ENCODE measurements around the gene KRT4.

KRT4 gene

GRCh38 chr12:52792185-52793029 lies 21.5 kb downstream of the KRT4 start:
- no peak for DNase-seq (ENCODE audit: low spot score)

- DNase-seq (ENCODE audit: low spot score) = no peak
Observed at GRCh38 chr12:52791271-52792184, 22.4 kb downstream of the KRT4 start.

GRCh38 chr12:52790427-52791270 lies 23.3 kb downstream of the KRT4 start:
- no peak for DNase-seq (ENCODE audit: low spot score)

GRCh38 chr12:52789637-52790426 lies 24.1 kb downstream of the KRT4 start:
- DNase-seq (ENCODE audit: low spot score) = no peak

GRCh38 chr12:52788876-52789636 lies 24.9 kb downstream of the KRT4 start:
- DNase-seq (ENCODE audit: low spot score) = no peak

GRCh38 chr12:52788192-52788875 lies 25.6 kb downstream of the KRT4 start:
- DNase-seq (ENCODE audit: low spot score) = no peak

- no peak for DNase-seq (ENCODE audit: low spot score)
Observed at GRCh38 chr12:52787324-52788191, 26.4 kb downstream of the KRT4 start.

GRCh38 chr12:52784909-52785308 lies 29.0 kb downstream of the KRT4 start:
- DNase-seq (ENCODE audit: low spot score) = no peak

GRCh38 chr12:52783563-52784316 lies 30.2 kb downstream of the KRT4 start:
- DNase-seq (ENCODE audit: low spot score) = no peak

GRCh38 chr12:52782502-52782901 lies 31.4 kb downstream of the KRT4 start:
- no peak for DNase-seq (ENCODE audit: low spot score)

- DNase-seq (ENCODE audit: low spot score) = no peak
Observed at GRCh38 chr12:52781399-52782082, 32.4 kb downstream of the KRT4 start.

- DNase-seq (ENCODE audit: low spot score) = no peak
Observed at GRCh38 chr12:52779914-52780313, 34.0 kb downstream of the KRT4 start.

GRCh38 chr12:52778833-52779232 lies 35.1 kb downstream of the KRT4 start:
- no peak for DNase-seq (ENCODE audit: low spot score)

- no peak for DNase-seq (ENCODE audit: low spot score)
Observed at GRCh38 chr12:52777566-52777965, 36.4 kb downstream of the KRT4 start.

GRCh38 chr12:52776913-52777395 lies 37.0 kb downstream of the KRT4 start, which contains the start of gene KRT76:
KRT76 (minus strand) TSS chr12:52777345; CDS start chr12:52777291, 54 bp downstream.
- DNase-seq (ENCODE audit: low spot score) = no peak

- no peak for DNase-seq (ENCODE audit: low spot score)
Observed at GRCh38 chr12:52776435-52776834, 37.5 kb downstream of the KRT4 start.

GRCh38 chr12:52774629-52775250 lies 39.2 kb downstream of the KRT4 start:
- DNase-seq (ENCODE audit: low spot score) = no peak

Measured in CD4-positive, alpha-beta T cell treated with Interleukin-2 at 100 ng/mL for 4 hours (primary cell).